GM21825 (cell line): ENCODE results near the gene AKAP6.

Experiments
- ATAC-seq: cut with Tn5 transposase; IDR thresholded peaks from one replicate; pipeline ENCODE4 v1.9.1; 2021; ENCODE audit warnings: mild to moderate bottlenecking, moderate library complexity; ENCODE audit not compliant: unreplicated experiment

Gene AKAP6

DNA sequence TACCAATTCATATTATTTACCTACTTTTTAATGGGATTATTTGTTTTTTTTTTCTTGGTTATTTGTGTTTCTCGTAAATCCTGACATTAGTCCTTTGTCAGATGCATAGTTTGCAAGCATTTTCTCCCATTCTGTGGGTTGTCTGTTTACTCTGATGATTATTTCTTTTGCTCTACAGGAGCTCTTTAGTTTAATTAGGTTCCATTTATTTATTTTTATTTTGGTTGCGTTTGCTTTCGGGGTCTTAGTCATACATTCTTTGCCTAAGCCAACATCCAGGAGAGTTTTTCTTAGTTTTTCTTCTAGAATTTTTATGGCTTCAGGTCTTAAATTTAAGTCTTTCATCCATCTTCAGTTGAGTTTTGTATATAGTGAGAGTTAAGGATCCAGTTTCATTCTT, 289.9 kb downstream of the AKAP6 start:
- ATAC-seq, result no peak

DNA sequence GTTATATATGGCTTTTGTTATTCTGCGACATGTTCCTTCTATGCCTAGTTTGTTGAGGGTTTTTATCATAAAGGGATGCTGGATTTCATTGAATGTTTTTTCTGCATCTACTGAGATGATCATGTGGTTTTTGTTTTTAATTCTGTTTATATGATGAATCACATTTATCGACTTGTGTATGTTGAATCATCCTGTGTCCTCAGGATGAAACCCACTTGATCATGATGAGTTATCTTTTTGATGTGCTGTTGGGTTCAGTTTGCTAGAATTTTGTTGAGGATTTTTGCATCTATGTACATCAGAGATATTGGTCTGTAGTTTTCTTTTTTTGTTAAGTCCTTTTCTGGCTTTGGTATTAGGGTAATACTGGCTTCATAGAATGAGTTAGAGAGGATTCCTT, 291.2 kb downstream of the AKAP6 start:
- ATAC-seq, result no peak

DNA sequence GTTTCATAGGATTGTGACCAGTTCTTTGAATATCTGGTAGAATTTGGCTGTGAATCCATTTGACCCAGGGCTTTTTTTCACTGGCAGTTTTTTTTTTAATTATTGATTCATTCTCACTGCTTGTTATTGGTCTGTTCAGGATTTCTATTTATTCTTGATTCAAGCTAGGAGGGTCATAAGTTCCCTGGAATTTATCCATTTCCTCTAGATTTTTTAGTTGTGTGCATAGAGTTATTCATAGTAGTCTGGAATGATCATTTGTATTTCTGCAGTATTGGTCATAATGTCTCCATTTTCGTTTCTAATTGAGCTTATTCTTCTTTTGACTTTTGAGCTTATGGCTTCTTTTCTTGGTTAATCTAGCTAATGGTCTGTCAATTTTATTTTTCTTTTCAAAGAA, 291.6 kb downstream of the AKAP6 start:
- ATAC-seq, result no peak

DNA sequence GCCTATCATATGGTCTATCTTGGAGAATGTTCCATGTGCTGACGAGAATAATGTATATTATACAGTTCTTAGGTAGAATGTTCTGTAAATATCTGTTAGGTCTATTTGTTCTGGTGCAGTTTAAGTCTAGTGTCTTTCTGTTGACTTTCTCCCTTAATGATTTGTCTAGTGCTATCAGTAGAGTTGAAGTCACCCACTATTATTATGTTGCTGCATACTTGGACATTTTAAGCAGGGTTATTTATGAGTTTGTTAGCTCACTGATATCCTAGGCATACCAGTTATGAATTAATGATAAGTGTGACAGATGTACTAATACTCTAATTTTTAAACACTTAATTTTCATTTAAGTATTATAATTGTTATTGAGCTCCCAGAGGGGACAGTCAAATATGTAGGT, 292.5 kb downstream of the AKAP6 start:
- ATAC-seq, result no peak

DNA sequence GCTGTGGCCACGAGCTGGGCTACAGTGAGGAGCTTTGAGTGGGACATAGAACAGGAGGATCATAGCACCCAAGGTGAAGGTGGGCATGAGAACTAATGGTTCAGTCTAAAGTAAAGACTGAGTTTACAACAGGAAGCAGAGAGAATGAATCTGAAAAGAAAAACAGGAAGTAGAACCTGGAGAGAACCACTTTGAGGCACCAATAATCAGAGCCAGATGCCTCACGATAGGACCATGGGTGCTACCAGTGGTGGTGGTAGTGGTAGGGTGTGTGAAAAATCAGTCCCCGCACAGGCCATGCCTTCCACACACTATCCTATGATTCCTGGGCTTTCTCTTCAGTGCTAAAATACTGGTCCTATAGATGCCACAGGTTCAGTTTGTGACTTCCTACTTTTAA, 293.6 kb downstream of the AKAP6 start:
- ATAC-seq, result no peak

DNA sequence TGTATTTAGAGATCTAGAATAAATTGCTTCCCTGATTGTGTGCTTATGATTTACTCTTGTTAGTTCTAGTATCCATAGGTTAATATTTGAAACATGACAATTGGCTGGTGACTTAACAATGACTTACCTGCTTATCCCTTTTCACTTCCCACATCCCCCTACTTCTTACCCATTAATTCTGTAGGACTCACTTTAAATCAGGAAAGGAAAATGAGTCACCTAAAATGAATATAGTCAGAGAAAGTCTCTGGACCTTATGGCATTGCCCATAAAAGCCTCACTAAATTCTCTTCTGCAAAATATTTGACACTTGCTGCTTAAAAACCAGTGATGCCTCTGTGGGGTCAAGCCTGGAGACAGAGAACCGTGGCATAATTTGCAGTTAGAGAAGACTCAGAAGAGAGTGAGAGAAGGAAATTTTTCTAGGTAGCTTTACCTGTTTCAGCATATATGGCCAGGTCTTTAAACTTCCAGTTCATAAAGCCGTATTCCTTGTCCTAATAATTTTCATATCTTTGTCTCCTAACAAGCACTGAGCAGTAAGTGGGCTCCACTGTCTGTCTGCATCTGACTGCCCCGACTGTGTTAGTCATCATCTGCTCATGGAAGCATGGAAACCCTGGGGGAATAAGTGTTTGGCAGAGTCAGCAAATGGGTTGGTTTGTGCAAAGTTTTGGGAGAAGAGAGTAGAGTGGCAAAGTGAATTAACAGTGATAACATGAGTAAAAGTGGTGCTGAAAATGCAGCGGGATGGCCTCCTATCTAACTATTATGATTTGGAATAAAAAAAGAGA, 294.4 kb downstream of the AKAP6 start:
- no peak for ATAC-seq

DNA sequence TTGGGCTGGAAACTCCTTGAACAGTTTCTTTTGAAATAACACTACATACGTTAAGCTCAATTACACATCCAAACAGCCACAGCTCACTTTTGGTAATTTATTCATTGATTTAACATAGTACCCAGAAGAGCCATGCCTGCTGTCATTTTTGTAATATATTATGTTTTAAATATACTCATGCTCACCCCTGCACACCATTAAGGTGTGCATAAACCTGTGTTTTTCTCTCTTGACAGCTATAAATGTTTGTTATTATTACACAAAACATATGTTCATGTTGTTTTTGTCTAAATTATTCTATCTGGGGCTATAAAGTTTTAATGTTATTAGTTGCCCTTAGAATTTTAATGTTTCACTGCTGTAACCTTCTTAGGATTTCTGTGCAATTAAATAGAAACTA, 296.1 kb downstream of the AKAP6 start:
- ATAC-seq, result no peak

DNA sequence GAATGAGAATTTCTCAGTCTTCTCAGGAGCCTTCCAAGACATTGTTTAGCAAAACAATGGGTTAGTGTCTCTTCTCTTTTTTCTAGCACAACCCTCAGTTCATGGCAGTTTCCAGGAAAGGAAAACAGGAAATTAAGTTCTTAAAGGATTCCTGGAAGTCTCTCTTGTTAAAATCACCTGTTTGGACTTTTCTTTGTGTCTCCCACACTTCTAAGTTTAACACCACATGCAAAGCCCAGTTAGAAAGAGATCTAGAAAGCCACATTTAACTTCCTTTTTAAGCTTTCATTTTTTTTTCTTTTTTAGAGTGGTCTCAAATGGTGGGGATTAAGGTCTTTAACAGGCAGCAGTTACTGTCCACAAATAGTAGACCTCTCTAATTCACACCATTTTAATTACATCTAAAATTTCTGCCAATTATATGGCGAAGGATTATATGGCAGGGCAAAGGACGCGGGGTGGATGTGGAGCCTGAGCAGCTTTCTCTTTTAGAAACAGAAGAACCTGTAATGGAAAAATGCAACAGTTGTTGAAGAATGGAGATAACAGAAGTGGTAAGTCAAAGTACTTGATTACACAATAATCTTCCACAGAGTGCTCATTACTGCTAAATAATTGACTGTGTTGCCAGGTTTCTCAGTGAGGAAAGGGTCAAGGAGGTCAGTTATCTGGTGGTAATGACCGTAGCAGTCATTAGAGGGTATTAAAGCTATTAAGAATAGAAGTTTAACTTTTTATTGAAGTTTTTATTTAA, 298.6 kb downstream of the AKAP6 start:
- ATAC-seq, result no peak

DNA sequence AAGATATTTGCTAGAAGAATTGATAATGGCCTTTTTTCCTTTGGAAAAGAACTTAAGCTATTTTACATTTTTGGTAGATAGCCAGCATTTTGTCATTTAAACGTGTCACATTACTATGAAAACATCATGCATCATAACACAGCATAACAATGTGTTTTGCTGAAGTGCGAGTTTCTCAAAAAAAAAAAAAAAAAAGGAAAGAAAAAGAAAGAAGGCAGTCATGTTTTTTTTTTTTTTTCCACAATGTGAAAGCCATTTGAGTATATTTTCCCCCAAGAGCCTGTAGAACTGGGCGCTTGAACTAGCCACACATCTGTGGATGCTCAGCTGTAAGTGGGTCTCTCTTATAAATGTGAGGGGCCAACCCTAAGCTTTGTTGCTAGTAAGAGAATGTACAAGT, 300.1 kb downstream of the AKAP6 start:
- no peak for ATAC-seq

DNA sequence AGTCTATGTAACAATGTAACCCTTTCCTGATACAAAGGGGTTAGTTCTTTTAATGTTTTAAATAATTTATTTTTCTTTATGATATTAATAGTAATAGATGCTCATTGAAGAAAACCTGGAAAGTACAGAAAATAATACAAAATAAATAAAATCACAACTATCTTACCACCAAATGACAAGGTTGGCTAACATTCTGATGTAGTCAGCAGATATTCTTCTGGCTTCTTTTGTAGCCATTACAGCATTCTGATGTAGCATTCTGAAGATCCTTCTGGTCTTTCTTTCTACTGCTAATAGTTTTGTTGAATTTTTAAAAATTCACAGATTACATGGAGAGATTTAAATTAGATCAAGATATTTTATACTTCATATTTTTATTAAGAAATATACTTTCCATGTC, 301.6 kb downstream of the AKAP6 start:
- no peak for ATAC-seq

DNA sequence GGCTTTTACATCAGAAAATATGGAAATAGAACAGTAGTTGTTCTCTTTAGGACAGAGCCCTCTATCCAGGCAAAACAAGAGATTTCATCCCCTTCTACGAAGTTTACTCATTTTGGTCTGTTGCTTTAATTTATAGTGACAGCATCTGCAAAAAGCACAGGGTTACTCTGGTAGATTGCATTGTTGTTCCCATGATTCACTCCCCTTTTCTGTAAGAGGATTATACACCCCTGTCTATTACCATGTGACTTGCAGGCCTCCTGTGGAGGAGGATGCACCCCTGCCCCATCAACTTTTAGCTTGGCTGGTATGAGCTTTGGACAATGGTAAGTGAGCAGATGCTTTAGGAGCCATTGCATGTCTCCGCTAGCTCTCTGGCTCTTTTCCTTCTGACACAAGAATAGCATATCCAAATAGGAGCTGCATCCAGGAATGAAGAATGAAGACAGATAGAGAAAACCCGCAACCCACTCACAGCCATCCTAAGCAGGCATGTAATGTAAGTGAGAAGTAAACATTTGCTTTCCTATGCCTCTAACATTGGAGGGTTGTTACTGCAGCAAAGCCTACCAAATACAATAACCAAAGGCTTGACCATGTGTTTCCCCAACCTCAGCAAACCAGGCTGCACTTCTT, 304.2 kb downstream of the AKAP6 start:
- ATAC-seq, result no peak

DNA sequence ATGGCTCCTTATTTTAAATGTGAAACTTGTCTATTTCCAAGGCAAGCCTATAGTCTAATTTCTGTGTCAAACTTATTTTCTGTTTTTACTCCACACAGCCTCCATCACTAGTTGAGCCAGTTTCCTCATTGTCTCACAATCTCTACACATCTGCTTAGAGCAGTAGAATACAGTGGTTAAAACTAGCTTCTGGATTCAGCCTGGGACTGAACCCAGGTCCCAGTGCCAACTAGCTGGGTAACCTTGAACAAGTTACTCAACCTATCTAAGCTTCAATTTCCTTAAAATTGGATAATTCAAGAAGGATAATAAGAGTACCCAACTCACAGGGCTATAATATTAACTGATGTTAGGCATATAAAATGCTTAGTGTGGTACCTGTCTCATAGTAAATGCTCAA, 304.8 kb downstream of the AKAP6 start:
- ATAC-seq, result no peak

DNA sequence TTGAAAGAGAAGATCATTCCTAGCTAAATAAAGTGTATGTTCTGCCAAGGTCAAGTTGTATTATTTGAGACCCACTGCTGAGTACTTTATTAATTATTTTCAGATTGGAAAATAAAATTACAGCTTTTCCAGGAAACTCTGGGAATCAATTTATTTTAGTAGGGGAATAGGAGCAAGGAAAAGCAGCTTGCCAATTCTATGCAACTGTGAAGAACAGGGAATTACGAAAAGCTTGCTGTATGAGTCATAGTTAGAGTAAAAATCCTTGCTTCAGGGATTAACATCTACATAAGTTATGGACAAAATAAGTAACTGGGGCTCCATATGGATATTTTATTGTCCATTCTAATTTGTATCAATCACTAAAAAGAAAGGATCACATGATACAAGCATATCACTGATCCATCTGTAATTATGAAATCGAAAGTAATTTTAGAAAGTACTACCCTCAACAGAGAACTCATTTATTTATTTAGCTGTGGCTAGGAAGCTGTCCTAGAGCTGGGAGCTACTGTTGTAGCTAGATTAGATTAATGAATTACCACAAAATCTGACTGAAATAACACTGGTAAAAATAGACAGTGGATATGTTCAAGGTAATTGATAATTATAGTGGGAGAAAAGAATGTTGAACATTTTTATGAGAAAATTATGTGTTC, 306.1 kb downstream of the AKAP6 start:
- peak; percentile 57 for ATAC-seq

DNA sequence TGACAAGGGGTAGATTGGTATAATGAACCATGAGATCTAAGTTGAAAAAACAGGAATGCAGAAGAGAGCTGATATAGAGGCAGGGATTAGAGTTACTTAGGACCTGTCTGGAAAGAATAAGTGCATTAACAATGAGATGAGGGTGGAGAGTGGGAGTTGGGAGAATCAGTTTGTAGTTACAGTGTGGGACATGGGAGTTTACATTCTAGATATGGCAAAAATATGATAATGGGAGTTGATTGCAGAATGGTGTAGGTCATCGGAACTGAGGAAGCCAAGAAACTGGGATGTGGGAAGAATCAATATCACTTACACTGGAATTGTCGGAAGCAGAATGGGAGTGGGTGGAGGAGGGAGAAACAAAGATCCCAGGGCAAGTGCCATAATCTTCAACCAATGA, 308.5 kb downstream of the AKAP6 start:
- ATAC-seq, result no peak

DNA sequence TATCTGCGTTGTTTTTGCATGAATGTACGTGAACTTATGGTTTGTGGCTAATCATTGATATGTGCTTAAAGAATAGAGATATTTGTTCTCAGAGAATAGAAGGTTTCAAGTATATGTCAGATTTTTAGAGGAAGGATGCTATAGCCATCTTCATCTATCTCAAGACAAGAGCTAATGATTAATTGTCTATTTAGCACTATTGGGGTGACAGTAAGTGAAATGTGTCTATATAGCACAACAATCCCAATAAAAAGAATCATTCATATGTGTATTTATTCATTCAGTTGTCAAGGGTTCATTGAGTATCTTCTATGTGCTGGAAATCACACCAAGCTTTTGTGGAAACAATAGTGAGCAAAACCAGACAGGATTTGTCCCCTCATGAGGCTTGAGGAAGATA, 310.1 kb downstream of the AKAP6 start:
- no peak for ATAC-seq

DNA sequence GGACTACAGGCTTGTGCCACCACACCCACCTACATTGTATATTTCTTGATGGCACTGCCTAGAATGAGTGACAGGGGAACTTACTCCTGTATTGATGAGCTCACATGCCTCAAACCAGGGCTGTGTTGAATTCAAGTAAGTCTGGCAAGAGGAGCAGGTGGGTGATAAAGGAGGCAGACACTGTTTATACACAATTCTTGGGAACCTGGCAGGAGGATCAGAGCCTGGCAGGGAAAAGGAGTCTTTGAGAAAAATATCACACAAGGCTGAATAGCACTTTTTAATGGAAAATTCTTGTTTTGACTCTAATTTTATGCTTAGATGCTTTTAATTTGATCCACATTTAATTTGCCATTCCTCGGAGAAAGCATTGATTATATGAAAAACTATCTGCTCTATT, 316.5 kb downstream of the AKAP6 start:
- no peak for ATAC-seq

DNA sequence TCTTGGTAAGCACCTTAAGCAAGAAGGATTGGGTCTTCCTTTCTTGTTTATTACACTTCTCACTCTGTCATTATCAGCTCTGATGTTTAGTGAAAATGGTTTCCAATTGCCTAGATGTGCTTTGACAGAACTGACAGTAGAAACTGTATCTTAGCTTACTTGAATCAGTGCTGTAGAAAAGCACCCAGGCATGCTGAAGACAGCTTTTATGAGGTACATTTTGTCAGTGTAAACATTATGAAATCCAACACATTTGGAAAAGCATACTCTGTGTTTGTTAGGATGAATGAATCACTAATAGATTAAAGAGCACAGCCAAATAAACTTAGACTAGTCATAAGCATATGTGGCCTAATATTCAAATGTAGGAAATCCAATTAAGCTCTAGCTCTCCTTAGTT, 319.3 kb downstream of the AKAP6 start:
- ATAC-seq, result no peak

DNA sequence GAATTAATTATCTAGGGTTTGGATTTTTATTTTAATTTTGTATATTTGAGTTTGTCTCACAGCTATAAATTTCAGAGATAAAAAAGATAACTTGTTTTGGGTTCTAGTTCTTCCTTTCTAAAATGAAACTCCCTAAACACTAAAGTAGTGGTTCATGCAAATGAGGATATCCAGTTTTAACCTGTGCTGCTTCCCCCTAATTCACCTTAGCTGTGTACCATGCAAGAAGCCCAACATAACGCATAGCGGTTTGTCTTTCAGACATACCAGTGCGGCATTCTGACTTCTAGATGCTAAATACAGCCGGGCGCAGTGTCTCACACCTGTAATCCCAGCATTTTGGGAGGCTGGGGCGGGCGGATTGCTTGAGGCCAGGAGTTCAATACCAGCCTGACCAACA, 320.9 kb downstream of the AKAP6 start:
- ATAC-seq, result no peak

DNA sequence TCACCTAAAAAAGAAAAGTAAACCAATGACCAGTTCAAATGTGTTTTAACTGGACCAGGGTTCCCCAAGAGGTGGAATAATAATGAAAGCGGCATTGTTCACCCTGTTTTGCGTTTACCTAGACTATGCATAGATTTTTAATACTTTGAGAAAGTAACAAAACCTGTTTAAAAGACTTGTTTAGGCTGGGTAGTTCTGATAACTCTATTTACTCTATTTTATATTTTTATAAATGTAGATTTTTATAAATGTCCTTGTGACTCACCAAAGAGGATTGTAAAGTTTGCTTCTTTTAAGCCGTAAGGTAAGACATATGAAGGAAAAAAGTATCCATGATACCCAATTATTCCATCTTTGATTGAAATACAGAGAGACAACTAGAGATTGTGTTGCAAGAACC, 321.6 kb downstream of the AKAP6 start:
- no peak for ATAC-seq

DNA sequence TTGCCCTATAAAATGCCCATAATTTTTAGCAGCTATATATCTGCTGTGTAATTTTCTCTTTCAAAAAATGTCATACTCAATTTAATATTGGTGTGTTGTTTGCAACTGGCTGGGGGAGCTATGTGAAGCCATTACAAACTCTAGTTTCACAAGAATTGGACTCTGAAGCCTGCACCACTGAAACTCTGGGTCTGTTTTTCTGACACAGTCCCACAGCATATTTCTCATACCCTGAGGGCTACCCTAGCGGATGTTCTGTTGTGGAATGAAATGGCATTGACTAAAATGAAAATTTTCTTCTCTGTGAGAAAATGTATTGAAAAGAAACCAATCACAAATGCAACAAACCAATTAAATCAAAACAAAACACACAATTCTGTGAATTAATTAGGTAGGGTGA, 325.0 kb downstream of the AKAP6 start:
- ATAC-seq, result no peak

DNA sequence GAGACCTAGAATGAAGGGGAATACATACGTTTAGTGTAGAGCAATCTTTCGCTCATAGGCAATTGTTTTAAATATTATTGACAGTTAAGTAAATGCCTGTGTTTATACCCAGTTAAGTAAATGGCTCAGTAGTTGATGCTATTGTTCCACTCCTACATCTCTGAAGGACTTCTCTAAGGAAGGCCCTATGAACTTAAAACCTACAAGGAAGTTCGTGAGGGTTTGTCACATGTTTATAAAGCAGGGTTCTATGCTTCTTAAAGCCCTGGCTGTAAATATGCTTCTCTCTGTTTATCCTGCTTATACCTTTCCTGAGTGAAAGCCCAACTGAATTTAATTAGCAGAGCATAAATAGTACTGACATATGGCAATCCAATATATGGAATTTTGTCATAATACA, 327.5 kb downstream of the AKAP6 start:
- ATAC-seq, result no peak

DNA sequence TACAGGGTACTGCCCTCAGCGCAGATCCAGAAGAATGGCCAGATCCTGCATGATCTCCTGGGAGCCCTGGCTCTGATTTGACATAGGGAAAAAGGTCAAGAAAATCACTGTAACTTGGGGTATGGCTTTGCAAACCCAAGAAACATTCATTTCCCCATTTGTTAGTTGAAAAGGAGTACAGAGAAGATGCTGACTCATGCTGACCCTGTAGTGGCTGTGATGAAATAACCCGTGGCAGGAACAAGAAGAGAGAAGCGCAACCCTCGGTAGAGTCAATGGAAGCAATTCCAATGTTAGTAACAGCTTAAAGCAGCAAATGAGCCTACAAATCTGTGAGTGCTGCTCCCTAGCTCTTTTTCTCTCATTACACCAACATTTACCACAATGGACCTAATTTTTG, 328.0 kb downstream of the AKAP6 start:
- peak; percentile 60 for ATAC-seq
